Stimulated activated memory B cell treated with anti-CD40 and anti-IgM and Interleukin-4, amounts not matched to agents 10 μg/mL and 1 μg/mL and 100 μg/mL, for 72 hours (primary cell): ENCODE data around the gene IL17RB.
A peak's percentile ranks its signal among the peaks of the same experiment; 100 is the strongest.

Experiments used
- ATAC-seq: fragments of 150-1000 bp; cut with Tn5 transposase; 2 replicates; pipeline ENCODE4 v1.10.0; 2021
- H3K27ac Mint-ChIP-seq: one replicate; pipeline ENCODE4 v1.8.0; 2022; ENCODE audit warnings: mild to moderate bottlenecking, mixed read lengths
- H3K27me3 Mint-ChIP-seq: one replicate; pipeline ENCODE4 v1.8.0; 2022; ENCODE audit warnings: mixed read lengths
- H3K36me3 Mint-ChIP-seq: one replicate; pipeline ENCODE4 v1.8.0; 2022; ENCODE audit warnings: mixed read lengths
- H3K4me1 Mint-ChIP-seq: one replicate; pipeline ENCODE4 v1.8.0; 2022; ENCODE audit warnings: mixed read lengths
- H3K4me3 Mint-ChIP-seq: one replicate; pipeline ENCODE4 v1.8.0; 2022; ENCODE audit warnings: mild to moderate bottlenecking, moderate library complexity, mixed read lengths
- H3K9me3 Mint-ChIP-seq: one replicate; pipeline ENCODE4 v1.8.0; 2022; ENCODE audit warnings: mixed read lengths

The IL17RB gene

DNA sequence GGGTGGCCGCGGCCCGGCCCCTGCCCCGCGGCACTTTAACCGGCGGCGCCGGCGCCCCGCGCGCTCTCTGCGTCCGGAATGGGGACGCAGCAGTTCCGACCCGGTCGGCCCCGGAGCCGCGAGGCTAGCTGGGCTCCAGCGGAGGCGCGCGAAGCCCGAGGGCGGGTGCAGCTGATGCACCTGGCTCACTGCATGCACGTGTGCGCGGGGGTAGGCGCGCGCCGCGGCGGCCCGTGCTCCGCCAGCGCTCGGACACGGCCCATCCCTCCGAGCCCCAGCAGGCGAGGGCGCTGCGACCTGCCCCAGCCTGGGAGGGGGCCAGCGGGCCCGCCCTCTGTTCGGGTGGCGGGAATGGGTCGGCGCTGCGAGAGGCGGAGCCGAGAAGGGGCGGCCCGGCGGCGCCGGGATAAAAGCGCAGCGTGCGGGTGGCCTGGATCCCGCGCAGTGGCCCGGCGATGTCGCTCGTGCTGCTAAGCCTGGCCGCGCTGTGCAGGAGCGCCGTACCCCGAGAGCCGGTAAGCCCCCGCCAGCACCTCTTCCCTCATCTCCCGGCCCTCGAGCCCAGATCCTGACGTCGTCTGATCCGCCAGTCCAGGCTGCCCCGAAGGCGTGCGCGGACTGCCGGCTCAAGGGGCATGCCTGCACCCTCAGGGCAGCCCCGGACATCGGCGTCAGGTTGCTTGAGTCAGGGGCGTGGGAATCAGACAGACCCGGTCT lies at the start of gene IL17RB, which contains the start of gene CHDH:
Gene IL17RB, plus strand, starts transcription at position 435 of the 717 bp plus-strand sequence. Its CDS starts 21 bp downstream, at position 456.
Gene CHDH, minus strand, starts transcription at position 286 of the 717 bp plus-strand sequence. CDS start 22,411 bp downstream, outside the sequence.
- Mint-ChIP-seq H3K9me3 (no peaks in the 10 kb centered on the region), H3K4me1 (peaks cover 41% of the 10 kb centered on the region), H3K27ac (peak within 1 kb of the TSS; percentile 80), H3K27me3 (peaks cover 10% of the 10 kb centered on the region), H3K36me3 (peaks cover 22% of the 10 kb centered on the region), H3K4me3 (peak within 1 kb of the TSS; percentile 79)
- ATAC-seq: peak; percentile 61

DNA sequence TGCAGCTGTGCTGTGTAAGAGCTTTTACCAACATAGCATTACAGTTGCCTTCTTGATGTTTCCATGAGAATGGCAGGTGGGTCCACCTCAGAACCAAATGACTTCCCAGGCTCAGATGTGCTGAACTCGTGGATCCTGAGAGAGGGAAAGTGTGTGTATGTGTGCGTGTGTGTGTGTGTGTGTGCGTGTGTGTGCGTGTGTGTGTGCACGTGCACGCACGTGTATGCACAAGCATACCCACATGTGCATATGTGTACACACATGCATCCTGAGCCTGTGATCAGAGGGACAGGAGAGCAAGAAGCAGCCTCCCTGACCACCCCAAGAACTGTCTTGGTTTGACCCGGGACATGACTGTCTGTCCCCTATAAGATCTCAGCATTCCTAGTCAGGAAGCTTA lies 48.2 kb upstream of the IL17RB start:
- Mint-ChIP-seq H3K4me3 (no peak overlapping the region), H3K4me1 (peaks cover 9% of the 10 kb centered on the region), H3K27ac (no peak overlapping the region), H3K36me3 (peaks cover 6% of the 10 kb centered on the region), H3K9me3 (no peaks in the 10 kb centered on the region), H3K27me3 (no peaks in the 10 kb centered on the region)
- ATAC-seq: no peak

DNA sequence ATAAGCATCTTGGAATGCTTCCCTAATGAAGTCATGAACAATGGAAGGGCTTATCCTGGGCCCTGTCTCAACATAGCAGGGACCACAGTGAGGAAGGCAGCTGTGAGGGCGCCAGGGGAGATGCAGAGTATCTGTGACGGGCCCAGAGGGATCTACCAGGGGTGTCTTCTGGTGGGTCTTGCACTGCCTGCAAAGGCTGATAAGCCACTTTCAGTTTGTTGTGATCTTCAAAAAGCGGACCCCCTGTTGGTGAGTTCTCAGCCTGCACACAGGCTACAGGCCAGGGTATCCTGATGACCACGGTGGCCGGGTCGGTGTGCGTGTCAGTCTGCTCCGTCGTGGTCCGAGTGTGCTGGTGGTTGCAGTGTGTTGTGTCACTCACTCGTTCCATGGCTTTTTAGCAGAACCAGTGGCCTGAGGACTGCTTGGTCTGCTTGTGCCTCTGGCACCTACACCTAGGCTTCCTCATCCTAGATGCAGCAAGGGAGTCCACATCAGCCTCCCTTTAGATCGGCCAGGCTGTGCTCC lies 47.0 kb upstream of the IL17RB start:
- Mint-ChIP-seq H3K4me1 (peaks cover 9% of the 10 kb centered on the region), H3K27ac (no peak overlapping the region), H3K4me3 (no peak overlapping the region), H3K36me3 (peaks cover 6% of the 10 kb centered on the region), H3K9me3 (no peaks in the 10 kb centered on the region), H3K27me3 (no peaks in the 10 kb centered on the region)
- no peak for ATAC-seq

- no peak overlapping the region for H3K27ac Mint-ChIP-seq
- no peaks in the 10 kb centered on the region for H3K9me3 Mint-ChIP-seq
- H3K36me3 Mint-ChIP-seq: peaks cover 6% of the 10 kb centered on the region
- H3K4me3 Mint-ChIP-seq: no peak overlapping the region
- ATAC-seq: no peak
- peaks cover 9% of the 10 kb centered on the region for H3K4me1 Mint-ChIP-seq
- H3K27me3 Mint-ChIP-seq: peaks cover 3% of the 10 kb centered on the region
Observed at GRCh38 chr3:53800041-53800906, 46.1 kb upstream of the IL17RB start.

DNA sequence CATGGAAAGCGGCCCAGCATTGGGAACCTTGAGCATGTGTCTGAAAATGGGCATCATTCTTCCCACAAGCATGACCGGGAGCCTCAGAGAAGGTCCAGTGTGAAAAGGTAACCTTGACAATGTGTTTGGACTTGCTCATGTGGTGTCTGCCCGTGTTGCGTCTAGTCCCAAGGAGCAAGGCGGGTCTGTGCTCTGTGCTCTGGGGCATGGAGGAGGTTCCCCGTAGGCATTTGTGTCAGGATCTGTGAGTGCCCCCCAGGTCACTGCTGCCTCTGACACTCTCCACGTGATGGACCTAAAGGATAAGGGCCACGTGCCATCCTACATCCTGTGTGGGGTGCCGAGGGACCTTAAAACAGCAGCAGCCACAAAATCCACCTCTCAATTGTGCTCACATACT lies 45.0 kb upstream of the IL17RB start:
- Mint-ChIP-seq H3K27ac (no peak overlapping the region), H3K9me3 (no peaks in the 10 kb centered on the region), H3K4me3 (no peak overlapping the region), H3K4me1 (peaks cover 11% of the 10 kb centered on the region), H3K27me3 (peaks cover 13% of the 10 kb centered on the region), H3K36me3 (peaks cover 11% of the 10 kb centered on the region)
- ATAC-seq: no peak

DNA sequence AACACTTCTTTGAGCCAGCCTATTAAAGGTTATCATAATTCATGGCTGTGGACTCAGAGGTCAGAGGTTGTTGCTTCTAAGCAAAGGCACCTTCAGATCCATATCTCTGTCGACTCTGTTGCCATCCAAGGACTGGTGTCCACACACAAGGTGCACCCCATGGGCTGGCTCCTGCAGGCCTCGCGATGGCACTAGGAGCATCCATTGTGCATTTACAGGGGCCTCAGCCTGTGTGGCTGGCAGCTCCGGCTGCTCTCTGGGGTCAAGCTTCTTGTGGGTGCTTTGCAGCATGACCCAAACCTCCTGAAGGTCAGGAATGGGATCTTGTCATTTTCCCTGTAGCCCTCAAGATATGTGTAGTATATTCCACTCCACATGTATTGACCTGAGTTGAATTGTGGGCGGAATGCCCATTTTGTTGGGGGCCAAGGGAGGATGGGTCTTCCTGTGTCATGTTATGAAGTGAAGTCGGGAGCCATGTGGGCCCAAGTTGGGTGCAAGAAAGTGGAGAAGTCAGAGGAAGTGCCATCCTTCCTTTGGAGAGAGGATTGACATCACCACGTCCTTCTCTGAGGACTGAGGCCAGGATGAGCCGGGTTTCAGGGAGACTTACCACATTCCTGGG lies 44.0 kb upstream of the IL17RB start:
- no peaks in the 10 kb centered on the region for H3K9me3 Mint-ChIP-seq
- peaks cover 21% of the 10 kb centered on the region for H3K4me1 Mint-ChIP-seq
- ATAC-seq: no peak
- H3K4me3 Mint-ChIP-seq: no peak overlapping the region
- no peak overlapping the region for H3K27ac Mint-ChIP-seq
- H3K36me3 Mint-ChIP-seq: peaks cover 12% of the 10 kb centered on the region
- peaks cover 16% of the 10 kb centered on the region for H3K27me3 Mint-ChIP-seq

DNA sequence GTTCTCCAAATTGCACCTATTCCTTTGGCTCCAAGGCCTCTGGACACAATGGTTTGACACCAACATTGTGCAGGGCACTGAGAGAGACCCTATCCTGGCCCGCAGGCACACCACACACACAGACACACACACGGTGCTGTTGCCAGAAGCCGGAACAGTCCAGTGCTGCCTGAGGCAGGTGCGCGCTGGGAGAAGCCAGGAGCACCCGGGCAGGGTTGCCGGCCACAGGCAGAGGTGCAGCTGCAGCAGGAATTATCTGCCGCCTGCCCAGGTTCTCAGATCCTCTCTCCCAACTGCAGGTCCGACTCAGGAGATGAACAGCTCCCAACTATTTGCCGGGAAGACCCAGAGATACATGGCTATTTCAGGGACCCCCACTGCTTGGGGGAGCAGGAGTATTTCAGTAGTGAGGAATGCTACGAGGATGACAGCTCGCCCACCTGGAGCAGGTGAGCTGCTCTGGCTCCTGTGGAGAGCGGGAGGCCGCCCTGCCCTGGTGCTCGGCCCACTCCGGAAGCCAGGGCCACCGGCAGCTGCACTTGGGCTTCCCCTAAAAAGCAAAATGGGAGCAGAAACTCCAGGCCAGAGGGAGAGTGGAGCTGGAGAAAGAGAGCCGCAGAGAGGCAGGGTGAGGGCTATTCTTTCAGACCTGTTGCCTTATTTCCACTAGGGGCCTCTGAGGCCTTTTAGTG lies 43.1 kb upstream of the IL17RB start:
- peaks cover 12% of the 10 kb centered on the region for H3K36me3 Mint-ChIP-seq
- ATAC-seq: no peak
- peaks cover 16% of the 10 kb centered on the region for H3K27me3 Mint-ChIP-seq
- peaks cover 25% of the 10 kb centered on the region for H3K4me1 Mint-ChIP-seq
- H3K27ac Mint-ChIP-seq: peak overlapping the region; percentile 34
- no peaks in the 10 kb centered on the region for H3K9me3 Mint-ChIP-seq
- H3K4me3 Mint-ChIP-seq: no peak overlapping the region

DNA sequence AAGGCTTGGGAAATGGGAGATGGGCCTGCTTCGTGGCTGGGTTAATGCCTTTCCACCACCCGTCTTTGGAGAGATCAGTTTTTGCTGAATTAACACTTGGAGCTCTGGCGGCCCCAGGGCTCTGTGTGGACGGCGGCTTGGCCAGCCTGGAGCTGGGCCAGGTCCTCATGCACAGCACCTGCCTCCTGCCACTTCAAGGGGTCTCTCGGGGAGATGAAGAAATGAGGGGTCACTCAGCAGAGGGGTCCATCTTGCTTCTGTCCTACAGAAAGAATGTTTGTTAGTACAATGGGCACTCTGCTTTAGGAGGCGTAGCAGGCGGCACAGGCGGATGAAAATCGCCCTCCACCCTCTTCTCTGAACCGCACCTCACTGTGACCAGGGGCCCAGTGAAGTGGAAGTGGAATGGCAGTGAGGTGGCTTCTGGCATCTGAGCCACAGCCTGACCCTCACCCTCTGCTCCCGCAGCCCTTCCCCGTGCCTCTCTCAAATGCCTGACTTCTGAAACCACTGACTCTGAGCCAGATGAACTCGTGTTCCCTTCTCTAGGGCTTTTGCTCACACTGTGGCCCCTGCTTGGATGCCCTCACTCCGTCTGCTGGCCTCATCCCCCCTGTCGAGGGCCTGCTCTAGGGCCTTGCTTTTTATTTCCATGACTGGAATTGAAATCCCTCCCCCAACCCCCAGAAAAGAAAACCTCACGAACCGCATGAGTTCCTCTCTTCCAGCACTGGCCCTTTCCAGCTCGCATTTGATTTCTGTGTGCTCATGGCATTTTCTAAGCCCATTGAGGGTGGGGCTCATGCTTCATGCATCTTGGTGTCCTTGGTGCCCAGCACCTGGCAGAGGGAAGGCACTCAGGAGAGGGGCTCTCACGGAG lies 42.3 kb upstream of the IL17RB start:
- ATAC-seq: no peak
- no peaks in the 10 kb centered on the region for H3K9me3 Mint-ChIP-seq
- peaks cover 25% of the 10 kb centered on the region for H3K4me1 Mint-ChIP-seq
- H3K36me3 Mint-ChIP-seq: peaks cover 15% of the 10 kb centered on the region
- H3K27ac Mint-ChIP-seq: peak overlapping the region; percentile 52
- peaks cover 16% of the 10 kb centered on the region for H3K27me3 Mint-ChIP-seq
- H3K4me3 Mint-ChIP-seq: no peak overlapping the region

DNA sequence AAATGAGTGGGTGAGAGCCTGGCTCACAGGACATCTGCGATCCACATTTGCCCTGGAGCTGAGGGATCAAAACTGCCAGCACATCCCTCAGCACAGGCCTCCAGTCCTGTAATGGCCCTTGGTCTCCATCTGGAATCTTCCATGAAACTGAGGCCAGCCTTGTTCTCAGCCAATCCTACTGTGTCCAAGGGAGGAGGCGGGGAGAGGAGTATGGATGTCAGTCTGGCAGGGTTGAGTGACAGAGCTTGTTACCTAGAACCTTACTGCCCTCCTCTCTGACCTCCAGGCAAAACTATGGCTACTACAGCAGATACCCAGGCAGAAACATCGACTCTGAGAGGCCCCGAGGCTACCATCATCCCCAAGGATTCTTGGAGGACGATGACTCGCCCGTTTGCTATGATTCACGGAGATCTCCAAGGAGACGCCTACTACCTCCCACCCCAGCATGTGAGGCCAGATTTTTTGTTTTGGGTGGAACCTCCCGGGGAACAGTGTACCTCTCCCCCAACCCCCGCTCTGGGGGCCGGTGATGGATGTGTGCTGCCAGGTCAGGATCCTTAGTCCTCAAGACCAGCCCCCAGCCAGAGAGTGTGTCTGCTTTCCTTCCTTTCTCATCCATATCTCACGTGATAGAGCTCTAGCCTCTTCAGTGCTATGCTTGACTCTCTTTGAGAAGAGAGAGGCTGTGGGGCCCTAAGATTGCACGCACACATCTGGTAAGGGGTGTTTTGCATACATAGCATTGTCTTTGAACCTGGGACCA lies 41.5 kb upstream of the IL17RB start:
- H3K27ac Mint-ChIP-seq: peak overlapping the region; percentile 52
- peaks cover 25% of the 10 kb centered on the region for H3K4me1 Mint-ChIP-seq
- H3K9me3 Mint-ChIP-seq: no peaks in the 10 kb centered on the region
- no peak overlapping the region for H3K4me3 Mint-ChIP-seq
- peak; percentile 61 for ATAC-seq
- peaks cover 14% of the 10 kb centered on the region for H3K36me3 Mint-ChIP-seq
- peaks cover 16% of the 10 kb centered on the region for H3K27me3 Mint-ChIP-seq

GRCh38 chr3:53805463-53806159 lies 40.8 kb upstream of the IL17RB start:
- Mint-ChIP-seq H3K27ac (peak overlapping the region; percentile 52), H3K36me3 (peaks cover 14% of the 10 kb centered on the region), H3K9me3 (no peaks in the 10 kb centered on the region), H3K4me1 (peaks cover 25% of the 10 kb centered on the region), H3K4me3 (no peak overlapping the region), H3K27me3 (peaks cover 16% of the 10 kb centered on the region)
- ATAC-seq: no peak

GRCh38 chr3:53806182-53807116 lies 39.9 kb upstream of the IL17RB start:
- H3K9me3 Mint-ChIP-seq: no peaks in the 10 kb centered on the region
- H3K36me3 Mint-ChIP-seq: peaks cover 14% of the 10 kb centered on the region
- peaks cover 16% of the 10 kb centered on the region for H3K27me3 Mint-ChIP-seq
- no peak overlapping the region for H3K4me3 Mint-ChIP-seq
- peak overlapping the region; percentile 52 for H3K27ac Mint-ChIP-seq
- peak; percentile 44 for ATAC-seq
- H3K4me1 Mint-ChIP-seq: peaks cover 25% of the 10 kb centered on the region
